Measurements from ENCODE around the gene ARG1.

The ARG1 gene

DNA sequence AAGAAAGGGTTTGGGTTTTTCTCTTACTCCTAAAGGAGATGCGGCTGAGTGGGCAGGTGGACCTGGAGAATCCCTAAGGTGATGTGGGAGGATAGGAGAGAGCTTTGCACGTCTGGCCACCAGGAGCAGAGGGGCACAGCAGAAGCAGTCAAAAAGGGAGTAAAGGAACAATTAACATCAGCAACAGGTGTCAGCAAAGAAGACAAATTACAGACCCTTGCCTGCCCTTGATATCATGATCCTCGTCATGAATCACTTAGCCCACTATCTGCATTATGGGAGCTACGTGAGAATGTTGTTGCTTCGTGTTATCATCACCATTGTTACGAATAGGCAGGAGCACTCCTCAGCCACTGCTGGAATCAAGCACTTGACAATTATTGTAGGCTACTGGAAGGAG, 25.5 kb upstream of the ARG1 start:
- DNase-seq (ENCODE audit: extremely low read depth, low read depth) = no peak
- TF ChIP-seq, protein P1, sequence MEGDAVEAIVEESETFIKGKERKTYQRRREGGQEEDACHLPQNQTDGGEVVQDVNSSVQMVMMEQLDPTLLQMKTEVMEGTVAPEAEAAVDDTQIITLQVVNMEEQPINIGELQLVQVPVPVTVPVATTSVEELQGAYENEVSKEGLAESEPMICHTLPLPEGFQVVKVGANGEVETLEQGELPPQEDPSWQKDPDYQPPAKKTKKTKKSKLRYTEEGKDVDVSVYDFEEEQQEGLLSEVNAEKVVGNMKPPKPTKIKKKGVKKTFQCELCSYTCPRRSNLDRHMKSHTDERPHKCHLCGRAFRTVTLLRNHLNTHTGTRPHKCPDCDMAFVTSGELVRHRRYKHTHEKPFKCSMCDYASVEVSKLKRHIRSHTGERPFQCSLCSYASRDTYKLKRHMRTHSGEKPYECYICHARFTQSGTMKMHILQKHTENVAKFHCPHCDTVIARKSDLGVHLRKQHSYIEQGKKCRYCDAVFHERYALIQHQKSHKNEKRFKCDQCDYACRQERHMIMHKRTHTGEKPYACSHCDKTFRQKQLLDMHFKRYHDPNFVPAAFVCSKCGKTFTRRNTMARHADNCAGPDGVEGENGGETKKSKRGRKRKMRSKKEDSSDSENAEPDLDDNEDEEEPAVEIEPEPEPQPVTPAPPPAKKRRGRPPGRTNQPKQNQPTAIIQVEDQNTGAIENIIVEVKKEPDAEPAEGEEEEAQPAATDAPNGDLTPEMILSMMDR (IDR thresholded peaks at IDR 0.05; ENCODE audit: low read depth, low read length) = no peak

GRCh38 chr6:131548441-131548840, 24.6 kb upstream of the ARG1 start:
- DNase-seq (ENCODE audit: extremely low read depth, low read depth) = no peak
- TF ChIP-seq, protein P1 (IDR thresholded peaks at IDR 0.05; ENCODE audit: low read depth, low read length) = no peak

GRCh38 chr6:131549811-131550210, 23.2 kb upstream of the ARG1 start:
- TF ChIP-seq, protein P1 (IDR thresholded peaks at IDR 0.05; ENCODE audit: low read depth, low read length) = no peak
- DNase-seq (ENCODE audit: extremely low read depth, low read depth) = no peak

DNA sequence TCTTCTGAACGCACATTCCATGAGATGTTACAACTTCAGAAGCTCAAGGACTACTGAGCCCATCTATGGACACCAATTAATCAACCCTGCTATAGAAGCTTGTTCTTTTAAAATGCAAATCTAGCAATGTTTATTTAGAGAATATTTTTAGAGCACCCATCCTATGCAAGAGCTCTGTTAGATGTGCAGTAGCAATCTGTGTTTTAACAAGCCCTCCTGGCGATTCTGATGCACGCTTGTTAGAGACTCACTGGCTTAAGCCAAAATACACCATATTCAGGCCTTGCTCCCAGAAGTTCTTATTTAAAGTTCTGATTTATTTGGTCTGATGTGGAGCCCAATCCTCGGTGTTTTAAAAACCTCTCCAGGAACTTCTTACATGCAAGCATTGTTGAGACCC, 21.1 kb upstream of the ARG1 start:
- TF ChIP-seq, protein P1 (IDR thresholded peaks at IDR 0.05; ENCODE audit: low read depth, low read length) = no peak
- DNase-seq (ENCODE audit: extremely low read depth, low read depth) = no peak

DNA sequence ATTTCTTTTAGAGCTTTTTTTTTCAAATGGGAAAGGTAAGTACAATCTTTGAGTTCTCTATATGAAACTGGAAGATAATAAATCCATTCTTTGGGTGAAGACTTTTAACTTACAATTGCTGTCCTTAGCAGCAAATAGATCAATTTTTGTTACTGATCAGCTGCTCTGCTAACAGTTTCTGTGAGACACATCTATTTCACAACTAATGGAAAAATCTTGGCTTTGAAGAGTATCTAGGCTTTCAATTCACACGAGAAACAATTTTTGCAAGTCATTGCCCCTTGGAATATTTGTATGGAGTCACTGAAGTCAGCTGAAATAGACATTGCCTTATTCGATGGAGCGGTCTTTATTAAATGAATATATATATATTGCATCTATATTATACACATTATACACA, 20.5 kb upstream of the ARG1 start:
- DNase-seq (ENCODE audit: extremely low read depth, low read depth) = no peak
- TF ChIP-seq, protein P1 (IDR thresholded peaks at IDR 0.05; ENCODE audit: low read depth, low read length) = no peak

- TF ChIP-seq, protein P1 (IDR thresholded peaks at IDR 0.05; ENCODE audit: low read depth, low read length) = no peak
- DNase-seq (ENCODE audit: extremely low read depth, low read depth) = peak; percentile 2
Observed at GRCh38 chr6:131555992-131556391, 17.0 kb upstream of the ARG1 start.

DNA sequence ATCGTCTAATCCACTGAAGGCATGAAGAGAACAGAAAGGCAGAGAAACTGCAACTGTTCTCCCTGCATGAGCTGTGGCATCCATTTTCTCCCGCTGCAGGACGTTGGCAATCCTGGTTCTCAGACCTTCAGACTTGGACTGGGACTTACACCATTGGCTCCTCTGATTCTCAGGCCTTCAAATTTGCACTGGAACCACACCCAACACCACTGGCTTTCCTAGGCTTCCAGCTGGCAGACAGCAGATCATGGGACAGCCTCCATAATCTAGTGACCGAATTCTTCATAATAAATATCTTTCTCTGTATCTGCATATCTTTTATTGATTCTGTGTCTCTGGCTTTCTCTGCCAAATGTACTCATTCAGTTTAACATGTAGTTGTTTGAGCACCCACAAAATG, 14.1 kb upstream of the ARG1 start:
- no peak for DNase-seq (ENCODE audit: extremely low read depth, low read depth)
- TF ChIP-seq, protein P1 (IDR thresholded peaks at IDR 0.05; ENCODE audit: low read depth, low read length) = no peak

All from AG09319 (cell line).